Calu3 (cell line): ENCODE measurements around the gene SH3RF3. TPM values are rescaled to one million over a fixed set of nuclear protein-coding genes. Genes with fewer than 3 reads are reported as not detected.

Experiments
- BruUV-seq: library from RNA; stranded (reverse); fragments of 400-500 nt; replicated peaks from 2 replicates; lab custom pipeline; 2021; lab: Mats Ljungman, UMichigan
- CTCF ChIA-PET: fragments of 300-600 bp; sonication (Branson Sonifier 250); formaldehyde crosslinking; loops from one replicate; lab custom pipeline; 2022; ENCODE audit warnings: antibody characterized with exemption; lab: Charles Lee
- DNase-seq: peaks from one replicate; pipeline ENCODE4 v3.0.0; 2022
- H3K27ac Mint-ChIP-seq: one replicate; pipeline ENCODE4 v1.8.0; 2022; ENCODE audit warnings: mixed read lengths; ENCODE audit not compliant: unreplicated experiment
- H3K27me3 Mint-ChIP-seq: one replicate; pipeline ENCODE4 v1.8.0; 2022; ENCODE audit warnings: mixed read lengths; ENCODE audit not compliant: unreplicated experiment
- H3K36me3 Mint-ChIP-seq: one replicate; pipeline ENCODE4 v1.8.0; 2022; ENCODE audit warnings: mild to moderate bottlenecking, moderate library complexity, mixed read lengths; ENCODE audit not compliant: insufficient read depth, unreplicated experiment
- H3K4me1 Mint-ChIP-seq: one replicate; pipeline ENCODE4 v1.8.0; 2022; ENCODE audit warnings: mild to moderate bottlenecking, low read depth, mixed read lengths; ENCODE audit not compliant: unreplicated experiment
- H3K4me3 Mint-ChIP-seq: one replicate; pipeline ENCODE4 v1.8.0; 2022; ENCODE audit warnings: mild to moderate bottlenecking, low read depth, moderate library complexity, mixed read lengths; ENCODE audit not compliant: unreplicated experiment
- H3K9me3 Mint-ChIP-seq: one replicate; pipeline ENCODE4 v1.8.0; 2022; ENCODE audit warnings: low read depth, mixed read lengths; ENCODE audit not compliant: unreplicated experiment
- CTCF ChIP-seq: fragments of 200-600 bp; IDR thresholded peaks from one replicate; pipeline ENCODE4 v1.8.0; 2022; ENCODE audit warnings: antibody characterized with exemption; ENCODE audit not compliant: unreplicated experiment
- intact Hi-C: fragments of 100-400 bp; cut with micrococcal nuclease; formaldehyde crosslinking; loops from one replicate; pipeline ENCODE4 v1.10.0; 2022; ENCODE audit not compliant: unreplicated experiment
- total RNA-seq: library from RNA; stranded (reverse); gene quantifications from 2 replicates; pipeline ENCODE4 v1.2.3, GENCODE V29; 2022

SH3RF3 gene
- total RNA-seq, 1 experiment from 2014 or later: 0.17 TPM

- Mint-ChIP-seq H3K36me3 (no peaks in the 10 kb centered on the region), H3K9me3 (no peaks in the 10 kb centered on the region), H3K4me1 (no peaks in the 10 kb centered on the region), H3K4me3 (no peak overlapping the region), H3K27ac (no peak overlapping the region), H3K27me3 (peaks cover 54% of the 10 kb centered on the region)
- intact Hi-C loops: no loop called here
- CTCF ChIA-PET: no interaction called here
- no TSS peak for BruUV-seq
- no peak for TF ChIP-seq CTCF
- no peak for DNase-seq
Measured at GRCh38 chr2:109081374-109081773, 47.6 kb upstream of the SH3RF3 start.

GRCh38 chr2:109083771-109084170 is 45.2 kb upstream of the SH3RF3 start:
- intact Hi-C loops: no loop called here
- Mint-ChIP-seq H3K4me3 (no peak overlapping the region), H3K9me3 (no peaks in the 10 kb centered on the region), H3K27ac (no peak overlapping the region), H3K36me3 (no peaks in the 10 kb centered on the region), H3K27me3 (peaks cover 75% of the 10 kb centered on the region), H3K4me1 (no peaks in the 10 kb centered on the region)
- TF ChIP-seq CTCF: no peak
- DNase-seq: no peak
- no TSS peak for BruUV-seq
- CTCF ChIA-PET: no interaction called here

GRCh38 chr2:109084341-109084740 is 44.7 kb upstream of the SH3RF3 start:
- H3K9me3 Mint-ChIP-seq: no peaks in the 10 kb centered on the region
- H3K4me1 Mint-ChIP-seq: no peaks in the 10 kb centered on the region
- peaks cover 79% of the 10 kb centered on the region for H3K27me3 Mint-ChIP-seq
- H3K4me3 Mint-ChIP-seq: no peak overlapping the region
- DNase-seq: no peak
- BruUV-seq: no TSS peak
- H3K36me3 Mint-ChIP-seq: no peaks in the 10 kb centered on the region
- H3K27ac Mint-ChIP-seq: no peak overlapping the region
- no peak for TF ChIP-seq CTCF
- CTCF ChIA-PET: no interaction called here
- intact Hi-C loops: no loop called here

- Mint-ChIP-seq H3K27me3 (peaks cover 68% of the 10 kb centered on the region), H3K36me3 (no peaks in the 10 kb centered on the region), H3K4me1 (no peaks in the 10 kb centered on the region), H3K27ac (no peak overlapping the region), H3K9me3 (no peaks in the 10 kb centered on the region), H3K4me3 (no peak overlapping the region)
- no peak for TF ChIP-seq CTCF
- no peak for DNase-seq
- intact Hi-C loops: no loop called here
- CTCF ChIA-PET: no interaction called here
- no TSS peak for BruUV-seq
Measured at GRCh38 chr2:109085912-109086742, 42.9 kb upstream of the SH3RF3 start.
